AG08396 (cell line): Measurements from ENCODE around the gene LAS1L.
"Not testable (repeated sequence)": the region's sequence is repeated elsewhere in the genome, so short reads cannot be mapped to it uniquely, and the experiment has no call there.

Experiments used
- DNase-seq: peaks from one replicate; pipeline ENCODE4 v3.0.0; 2012; ENCODE audit warnings: low spot score, mixed read lengths

LAS1L gene

GRCh38 chrX:65517923-65518322 is 16.7 kb downstream of the LAS1L start:
- no peak for DNase-seq

- no peak for DNase-seq
These were observed 17.8 kb downstream of the LAS1L start for GRCh38 chrX:65516756-65517155.

- no peak for DNase-seq
These were observed 21.0 kb downstream of the LAS1L start for GRCh38 chrX:65513610-65514009.

GRCh38 chrX:65509400-65509799 is 25.2 kb downstream of the LAS1L start:
- no peak for DNase-seq

GRCh38 chrX:65508851-65509250 is 25.7 kb downstream of the LAS1L start:
- no peak for DNase-seq

- no peak for DNase-seq
These were observed 32.0 kb downstream of the LAS1L start for GRCh38 chrX:65502618-65503017.

GRCh38 chrX:65493431-65493830 is 41.2 kb downstream of the LAS1L start:
- no peak for DNase-seq

- no peak for DNase-seq
These were observed 43.0 kb downstream of the LAS1L start for GRCh38 chrX:65491620-65492019.

GRCh38 chrX:65488495-65488894 is 46.1 kb downstream of the LAS1L start:
- DNase-seq, result no peak

GRCh38 chrX:65480960-65481359 is 53.6 kb downstream of the LAS1L start:
- DNase-seq, result no peak

GRCh38 chrX:65479102-65479501 is 55.5 kb downstream of the LAS1L start:
- not testable (repeated sequence) for DNase-seq

GRCh38 chrX:65476564-65476963 is 58.0 kb downstream of the LAS1L start:
- no peak for DNase-seq

GRCh38 chrX:65463550-65463949 is 71.0 kb downstream of the LAS1L start:
- peak; percentile 14 for DNase-seq
